Measurements from ENCODE around the gene CAPN1. TPM values are rescaled to one million over a fixed set of nuclear protein-coding genes. Genes with fewer than 3 reads are reported as not detected.

Gene CAPN1
- total RNA-seq, 1 donor from 2014 or later: 130 TPM

DNA sequence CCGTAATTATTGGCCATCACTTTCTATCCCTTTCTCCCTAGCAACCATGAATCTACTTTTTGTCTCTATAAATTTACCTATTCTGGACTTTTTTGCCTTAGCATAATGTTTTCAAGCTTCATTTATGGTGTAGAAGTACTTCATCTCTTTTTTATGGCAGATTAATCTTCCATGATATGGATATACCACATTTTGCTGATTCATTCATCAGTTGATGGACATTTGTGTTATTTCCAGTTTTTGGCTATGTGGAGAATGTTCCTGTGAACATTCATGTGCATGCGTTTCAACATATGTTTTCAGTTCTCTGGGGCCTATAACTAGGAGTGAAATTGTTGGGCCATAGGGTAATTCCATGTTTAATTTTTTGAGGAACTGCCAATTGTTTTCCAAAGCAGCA is 12.8 kb downstream of the CAPN1 start:
- H3K4me1 Mint-ChIP-seq (ENCODE audit: low read depth): no peaks in the 10 kb centered on the region

DNA sequence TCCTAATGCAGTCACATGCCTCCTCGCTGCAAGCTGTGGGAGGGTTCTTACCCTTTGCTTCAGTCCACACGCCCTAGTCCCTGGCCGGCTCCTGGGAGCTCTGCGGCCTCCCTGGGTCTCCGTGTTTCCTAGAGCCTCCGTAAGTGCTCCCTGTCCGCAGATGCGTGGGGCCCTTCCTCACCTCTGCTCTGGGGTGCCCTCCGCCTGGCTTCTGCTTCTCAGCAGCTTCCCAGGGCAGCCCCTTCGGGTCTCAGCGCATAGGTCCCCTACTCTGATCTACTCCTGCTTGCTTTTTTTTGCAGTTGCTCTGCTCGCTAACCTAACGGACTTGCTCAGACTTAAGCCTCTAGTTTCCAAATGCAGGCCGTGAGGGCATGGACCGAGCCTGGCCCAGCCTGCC is 22.4 kb downstream of the CAPN1 start:
- TF ChIP-seq, protein P1, sequence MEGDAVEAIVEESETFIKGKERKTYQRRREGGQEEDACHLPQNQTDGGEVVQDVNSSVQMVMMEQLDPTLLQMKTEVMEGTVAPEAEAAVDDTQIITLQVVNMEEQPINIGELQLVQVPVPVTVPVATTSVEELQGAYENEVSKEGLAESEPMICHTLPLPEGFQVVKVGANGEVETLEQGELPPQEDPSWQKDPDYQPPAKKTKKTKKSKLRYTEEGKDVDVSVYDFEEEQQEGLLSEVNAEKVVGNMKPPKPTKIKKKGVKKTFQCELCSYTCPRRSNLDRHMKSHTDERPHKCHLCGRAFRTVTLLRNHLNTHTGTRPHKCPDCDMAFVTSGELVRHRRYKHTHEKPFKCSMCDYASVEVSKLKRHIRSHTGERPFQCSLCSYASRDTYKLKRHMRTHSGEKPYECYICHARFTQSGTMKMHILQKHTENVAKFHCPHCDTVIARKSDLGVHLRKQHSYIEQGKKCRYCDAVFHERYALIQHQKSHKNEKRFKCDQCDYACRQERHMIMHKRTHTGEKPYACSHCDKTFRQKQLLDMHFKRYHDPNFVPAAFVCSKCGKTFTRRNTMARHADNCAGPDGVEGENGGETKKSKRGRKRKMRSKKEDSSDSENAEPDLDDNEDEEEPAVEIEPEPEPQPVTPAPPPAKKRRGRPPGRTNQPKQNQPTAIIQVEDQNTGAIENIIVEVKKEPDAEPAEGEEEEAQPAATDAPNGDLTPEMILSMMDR (IDR thresholded peaks at IDR 0.05): no peak
- no peak overlapping the region for H3K4me3 Mint-ChIP-seq (ENCODE audit: unreplicated experiment)
- no peaks in the 10 kb centered on the region for H3K27me3 Mint-ChIP-seq (ENCODE audit: low read depth)
- H3K9me3 Mint-ChIP-seq (ENCODE audit: low read depth): no peaks in the 10 kb centered on the region
- H3K36me3 Mint-ChIP-seq (ENCODE audit: low read depth): peaks cover 31% of the 10 kb centered on the region
- H3K4me1 Mint-ChIP-seq (ENCODE audit: low read depth): no peaks in the 10 kb centered on the region
- DNase-seq (ENCODE audit: low spot score): peak; percentile 59
- no peak overlapping the region for H3K27ac Mint-ChIP-seq (ENCODE audit: unreplicated experiment)

More for the DNA sequence above, 12.8 kb downstream of the CAPN1 start:
- Mint-ChIP-seq H3K36me3 (ENCODE audit: low read depth) (peaks cover 32% of the 10 kb centered on the region), H3K4me3 (ENCODE audit: unreplicated experiment) (no peak overlapping the region), H3K27ac (ENCODE audit: unreplicated experiment) (no peak overlapping the region), H3K9me3 (ENCODE audit: low read depth) (peaks cover 3% of the 10 kb centered on the region), H3K27me3 (ENCODE audit: low read depth) (no peaks in the 10 kb centered on the region)
- TF ChIP-seq, protein P1 (IDR thresholded peaks at IDR 0.05): no peak
- DNase-seq (ENCODE audit: low spot score): no peak

DNA sequence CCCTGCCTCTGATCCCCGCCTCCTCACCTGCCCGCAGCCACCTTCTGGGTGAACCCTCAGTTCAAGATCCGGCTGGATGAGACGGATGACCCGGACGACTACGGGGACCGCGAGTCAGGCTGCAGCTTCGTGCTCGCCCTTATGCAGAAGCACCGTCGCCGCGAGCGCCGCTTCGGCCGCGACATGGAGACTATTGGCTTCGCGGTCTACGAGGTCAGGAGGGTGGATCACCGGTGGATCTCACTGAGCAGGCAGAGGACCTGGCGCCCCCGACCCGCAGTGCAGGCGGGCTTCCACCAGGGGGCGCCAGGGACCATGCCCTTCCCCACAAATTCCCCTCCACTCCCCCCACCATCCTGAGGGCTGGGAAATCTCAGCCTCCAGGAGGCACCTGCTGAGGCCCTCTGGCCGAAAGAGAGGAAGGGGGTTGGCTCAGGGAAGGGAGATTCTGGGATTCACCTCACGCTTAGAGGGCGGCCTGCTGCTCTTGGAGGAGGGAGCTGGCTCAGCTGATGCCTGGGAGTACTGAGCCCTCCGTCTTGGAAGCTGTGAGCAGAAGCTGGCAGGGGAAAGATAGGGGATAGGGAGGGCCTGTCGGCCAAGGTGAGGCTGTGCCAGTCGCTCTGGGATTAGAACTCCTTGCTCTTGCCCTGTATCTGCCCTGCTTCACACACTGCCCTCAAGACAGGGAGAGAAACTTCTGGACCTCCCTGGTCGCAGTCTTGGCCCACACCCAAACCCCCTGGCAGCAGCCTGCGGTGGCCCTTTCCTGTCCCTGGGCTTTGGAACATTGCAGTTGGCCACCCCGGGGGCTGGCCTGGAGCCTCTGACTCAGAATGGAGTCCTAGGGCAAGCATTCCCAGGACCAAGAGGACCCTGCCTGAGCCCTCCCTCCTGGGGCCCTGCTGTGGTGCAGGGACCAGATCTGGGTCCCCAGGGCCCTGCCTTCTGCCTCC is 23.2 kb downstream of the CAPN1 start:
- DNase-seq (ENCODE audit: low spot score): peak; percentile 78
- no peak overlapping the region for H3K4me3 Mint-ChIP-seq (ENCODE audit: unreplicated experiment)

DNA sequence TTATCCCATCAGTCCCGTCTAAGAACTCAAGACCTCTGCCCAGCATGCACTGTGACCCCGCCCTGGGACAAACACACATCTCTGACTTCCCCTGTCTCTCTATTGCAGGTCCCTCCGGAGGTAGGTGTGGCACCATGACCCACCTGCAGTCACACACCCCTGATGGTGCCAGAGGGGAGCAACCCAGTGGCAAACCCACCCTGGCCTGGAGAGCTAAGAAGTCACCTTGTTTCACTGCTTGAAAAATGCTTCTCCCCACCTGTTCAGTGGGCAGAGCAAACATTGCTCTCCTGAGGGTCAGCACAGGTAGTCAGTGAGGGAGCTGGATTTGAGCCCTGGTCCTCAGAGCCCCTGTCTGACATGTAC is 23.9 kb downstream of the CAPN1 start:
- Mint-ChIP-seq H3K4me1 (ENCODE audit: low read depth) (no peaks in the 10 kb centered on the region), H3K27me3 (ENCODE audit: low read depth) (no peaks in the 10 kb centered on the region), H3K36me3 (ENCODE audit: low read depth) (peaks cover 37% of the 10 kb centered on the region), H3K9me3 (ENCODE audit: low read depth) (no peaks in the 10 kb centered on the region), H3K27ac (ENCODE audit: unreplicated experiment) (no peak overlapping the region), H3K4me3 (ENCODE audit: unreplicated experiment) (no peak overlapping the region)
- TF ChIP-seq, protein P1 (IDR thresholded peaks at IDR 0.05): no peak
- no peak for DNase-seq (ENCODE audit: low spot score)

More for the DNA sequence above, 23.2 kb downstream of the CAPN1 start:
- H3K4me1 Mint-ChIP-seq (ENCODE audit: low read depth): no peaks in the 10 kb centered on the region
- H3K9me3 Mint-ChIP-seq (ENCODE audit: low read depth): no peaks in the 10 kb centered on the region
- H3K27me3 Mint-ChIP-seq (ENCODE audit: low read depth): no peaks in the 10 kb centered on the region
- H3K27ac Mint-ChIP-seq (ENCODE audit: unreplicated experiment): no peak overlapping the region
- H3K36me3 Mint-ChIP-seq (ENCODE audit: low read depth): peaks cover 33% of the 10 kb centered on the region
- TF ChIP-seq, protein P1 (IDR thresholded peaks at IDR 0.05): peak; percentile 89

DNA sequence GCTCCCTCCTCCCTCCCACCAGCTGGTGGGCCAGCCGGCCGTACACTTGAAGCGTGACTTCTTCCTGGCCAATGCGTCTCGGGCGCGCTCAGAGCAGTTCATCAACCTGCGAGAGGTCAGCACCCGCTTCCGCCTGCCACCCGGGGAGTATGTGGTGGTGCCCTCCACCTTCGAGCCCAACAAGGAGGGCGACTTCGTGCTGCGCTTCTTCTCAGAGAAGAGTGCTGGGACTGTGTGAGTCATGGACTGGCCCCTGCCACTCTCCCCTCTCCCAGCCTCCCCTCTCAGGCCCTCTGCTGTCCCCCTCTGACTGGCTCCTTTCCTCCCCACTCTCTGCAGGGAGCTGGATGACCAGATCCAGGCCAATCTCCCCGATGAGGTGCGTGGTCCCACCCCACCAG is 24.7 kb downstream of the CAPN1 start:
- no peak overlapping the region for H3K27ac Mint-ChIP-seq (ENCODE audit: unreplicated experiment)
- no peak overlapping the region for H3K4me3 Mint-ChIP-seq (ENCODE audit: unreplicated experiment)
- no peaks in the 10 kb centered on the region for H3K9me3 Mint-ChIP-seq (ENCODE audit: low read depth)
- peak; percentile 85 for DNase-seq (ENCODE audit: low spot score)
- TF ChIP-seq, protein P1 (IDR thresholded peaks at IDR 0.05): no peak
- no peaks in the 10 kb centered on the region for H3K4me1 Mint-ChIP-seq (ENCODE audit: low read depth)
- peaks cover 36% of the 10 kb centered on the region for H3K36me3 Mint-ChIP-seq (ENCODE audit: low read depth)
- H3K27me3 Mint-ChIP-seq (ENCODE audit: low read depth): no peaks in the 10 kb centered on the region
